Peyer's patch (tissue), 4 donors: ENCODE data around the gene NFE2L3. TPM values are rescaled to one million over a fixed set of nuclear protein-coding genes. Genes with fewer than 3 reads are reported as not detected.
"Not testable (repeated sequence)": the region's sequence is repeated elsewhere in the genome, so short reads cannot be mapped to it uniquely, and the experiment has no call there.

Experiments used
- DNase-seq, 3 donors: peaks; one replicate each; pipeline ENCODE4 v3.0.0-alpha.2; 2017 to 2019
- H3K27ac ChIP-seq, 4 donors: fragments of 200-600 bp; sonication (generic); one replicate each; pipeline ENCODE4 v1.5.1; 2016 to 2019
- H3K27me3 ChIP-seq, 2 donors: fragments of 200-600 bp; sonication (generic); one replicate each; pipeline ENCODE4 v1.5.1; 2019
- H3K36me3 ChIP-seq, 3 donors: fragments of 200-600 bp; sonication (generic); one replicate each; pipeline ENCODE4 v1.5.1; 2016 to 2019
- H3K4me1 ChIP-seq, 4 donors: fragments of 200-600 bp; sonication (generic); one replicate each; pipeline ENCODE4 v1.5.1; 2016 to 2019
- H3K4me3 ChIP-seq, 4 donors: fragments of 200-600 bp; sonication (generic); 1 replicate in 3 of 4; 2 replicates in 1 of 4; pipeline ENCODE4 v1.5.1; 2016 to 2019; ENCODE audit warnings: mild to moderate bottlenecking in 1 of 4
- H3K9me3 ChIP-seq, 4 donors: fragments of 200-600 bp; sonication (generic); one replicate each; pipeline ENCODE4 v1.5.1; 2016 to 2019; ENCODE audit warnings: mild to moderate bottlenecking in 1 of 4
- CTCF ChIP-seq, 6 experiments: fragments of 450-650 bp in 4 of 6; fragments of 200-600 bp in 2 of 6; sonication (generic) in 1 of 6; IDR thresholded peaks; one replicate each; pipeline ENCODE4 v1.5.1; 2017 to 2019; ENCODE audit warnings: antibody characterized with exemption in 6 of 6, mild to moderate bottlenecking in 3 of 6, moderate library complexity in 1 of 6
- POLR2A ChIP-seq, 2 donors: fragments of 450-650 bp; IDR thresholded peaks; one replicate each; pipeline ENCODE4 v1.5.1; 2017; ENCODE audit warnings: antibody characterized with exemption in 2 of 2, mild to moderate bottlenecking in 2 of 2, moderate library complexity in 2 of 2
- total RNA-seq, 4 donors: library from RNA; depleted of rRNA; stranded (reverse); fragments of >200 nt; gene quantifications; one replicate each; pipeline ENCODE4 v1.1.0, GENCODE V29; 2016

The NFE2L3 gene
- total RNA-seq, 4 donors from 2014 or later, result 5.3 to 10.5 (median 6.6) TPM

- no peak overlapping the region for H3K4me3 ChIP-seq
- peaks cover 0 to 93% (median 7%) of the 10 kb centered on the region in 3 donors for H3K36me3 ChIP-seq
- DNase-seq, result no peak
- H3K27ac ChIP-seq, result no peak overlapping the region
- H3K9me3 ChIP-seq, result no peaks in the 10 kb centered on the region
- H3K4me1 ChIP-seq, result peaks cover 6 to 57% (median 27%) of the 10 kb centered on the region in 4 donors
- TF ChIP-seq POLR2A (IDR thresholded peaks at IDR 0.05) (no peak), CTCF (IDR thresholded peaks at IDR 0.05) (no peak)
- no peaks in the 10 kb centered on the region for H3K27me3 ChIP-seq
Measured at GRCh38 chr7:26192485-26193087, 40.6 kb downstream of the NFE2L3 start.

- Histone ChIP-seq H3K27me3 (no peaks in the 10 kb centered on the region), H3K4me3 (no peak overlapping the region), H3K4me1 (peaks cover 6 to 58% (median 27%) of the 10 kb centered on the region in 4 donors)
Measured at GRCh38 chr7:26193432-26194207, 41.6 kb downstream of the NFE2L3 start.

GRCh38 chr7:26194764-26195163, 42.8 kb downstream of the NFE2L3 start:
- H3K4me3 ChIP-seq, DNase-seq, H3K27me3 ChIP-seq, H3K27ac ChIP-seq, H3K9me3 ChIP-seq: not testable (repeated sequence)
- Histone ChIP-seq H3K36me3 (peaks cover 0 to 79% (median 7%) of the 10 kb centered on the region in 3 donors), H3K4me1 (peaks cover 6 to 58% (median 27%) of the 10 kb centered on the region in 4 donors)

More at GRCh38 chr7:26193432-26194207, 41.6 kb downstream of the NFE2L3 start:
- no peak for DNase-seq
- Histone ChIP-seq H3K36me3 (peaks cover 0 to 91% (median 7%) of the 10 kb centered on the region in 3 donors), H3K9me3 (no peaks in the 10 kb centered on the region), H3K27ac (peak overlapping the region in 1 of 4 donors; percentile 48)
- TF ChIP-seq POLR2A (IDR thresholded peaks at IDR 0.05) (no peak), CTCF (IDR thresholded peaks at IDR 0.05) (no peak)

GRCh38 chr7:26195182-26195581, 43.2 kb downstream of the NFE2L3 start:
- TF ChIP-seq POLR2A (IDR thresholded peaks at IDR 0.05), result no peak
- TF ChIP-seq CTCF (IDR thresholded peaks at IDR 0.05), result no peak
- Histone ChIP-seq H3K9me3 (no peaks in the 10 kb centered on the region), H3K4me1 (peaks cover 6 to 58% (median 27%) of the 10 kb centered on the region in 4 donors), H3K4me3 (no peak overlapping the region), H3K27ac (peak overlapping the region in 1 of 4 donors; percentile 6), H3K27me3 (no peaks in the 10 kb centered on the region), H3K36me3 (peaks cover 0 to 75% (median 6%) of the 10 kb centered on the region in 3 donors)
- DNase-seq, result no peak

- H3K27ac ChIP-seq, result peak overlapping the region in 2 of 4 donors; percentile 6 to 8
- peaks cover 0 to 66% (median 0%) of the 10 kb centered on the region in 3 donors for H3K36me3 ChIP-seq
Measured at GRCh38 chr7:26195867-26196657, 44.1 kb downstream of the NFE2L3 start.

More at GRCh38 chr7:26195867-26196657, 44.1 kb downstream of the NFE2L3 start:
- no peaks in the 10 kb centered on the region for H3K9me3 ChIP-seq
- TF ChIP-seq POLR2A (IDR thresholded peaks at IDR 0.05) (no peak), CTCF (IDR thresholded peaks at IDR 0.05) (no peak)
- H3K4me1 ChIP-seq, result peaks cover 6 to 58% (median 27%) of the 10 kb centered on the region in 4 donors
- H3K4me3 ChIP-seq, result peak overlapping the region in 3 of 4 donors; percentile 1 to 100 (median 14)
- DNase-seq, result no peak
- no peaks in the 10 kb centered on the region for H3K27me3 ChIP-seq
